ENCODE measurements around the gene RASGRP3.
A peak's percentile ranks its signal among the peaks of the same experiment; 100 is the strongest.
"Not testable (repeated sequence)": the region's sequence is repeated elsewhere in the genome, so short reads cannot be mapped to it uniquely, and the experiment has no call there.

The RASGRP3 gene

GRCh38 chr2:33457556-33458247 is 18.7 kb upstream of the RASGRP3 start:
- no peak for DNase-seq

- no peak for DNase-seq
Measured at GRCh38 chr2:33458248-33458819, 18.1 kb upstream of the RASGRP3 start.

- no peak for DNase-seq
Measured at GRCh38 chr2:33459745-33460144, 16.7 kb upstream of the RASGRP3 start.

- DNase-seq: not testable (repeated sequence)
Measured at GRCh38 chr2:33462512-33462911, 13.9 kb upstream of the RASGRP3 start.

GRCh38 chr2:33467413-33467812 is 9.0 kb upstream of the RASGRP3 start:
- DNase-seq: no peak

GRCh38 chr2:33469238-33469637 is 7.2 kb upstream of the RASGRP3 start:
- DNase-seq: no peak

GRCh38 chr2:33475224-33476130 is 972 bp upstream of the RASGRP3 start:
- peak; percentile 94 for DNase-seq

GRCh38 chr2:33476793-33477190 is 343 bp downstream of the RASGRP3 start:
- DNase-seq: no peak

GRCh38 chr2:33477473-33478468 is 1.3 kb downstream of the RASGRP3 start:
- peak; percentile 21 for DNase-seq

GRCh38 chr2:33478968-33479731 is 2.7 kb downstream of the RASGRP3 start:
- no peak for DNase-seq

- DNase-seq: no peak
Measured at GRCh38 chr2:33482518-33482917, 6.1 kb downstream of the RASGRP3 start.

GRCh38 chr2:33484042-33484621 is 7.7 kb downstream of the RASGRP3 start:
- DNase-seq: no peak

GRCh38 chr2:33485051-33485450 is 8.6 kb downstream of the RASGRP3 start:
- no peak for DNase-seq

GRCh38 chr2:33486544-33486943 is 10.1 kb downstream of the RASGRP3 start:
- no peak for DNase-seq

- DNase-seq: no peak
Measured at GRCh38 chr2:33488178-33488690, 11.8 kb downstream of the RASGRP3 start.

- no peak for DNase-seq
Measured at GRCh38 chr2:33488715-33489540, 12.5 kb downstream of the RASGRP3 start.

- DNase-seq: no peak
Measured at GRCh38 chr2:33489835-33490431, 13.5 kb downstream of the RASGRP3 start.

GRCh38 chr2:33491441-33492084 is 15.1 kb downstream of the RASGRP3 start:
- no peak for DNase-seq
